Gastrocnemius medialis (tissue), 4 donors: ENCODE results near the gene ADTRP.

Experiments used
- CTCF ChIP-seq, 5 experiments: fragments of 450-650 bp in 3 of 5; fragments of 200-600 bp in 2 of 5; sonication (generic) in 2 of 5; IDR thresholded peaks in 4 of 5; conservative IDR thresholded peaks in 1 of 5; 1 replicate in 4 of 5; 2 replicates in 1 of 5; pipeline ENCODE4 v1.5.1; 2016 to 2019; ENCODE audit warnings: antibody characterized with exemption in 5 of 5, mild to moderate bottlenecking in 3 of 5, moderate library complexity in 3 of 5
- POLR2A ChIP-seq, 2 donors: fragments of 450-650 bp; IDR thresholded peaks; one replicate each; pipeline ENCODE4 v1.6.1; 2017; ENCODE audit warnings: antibody characterized with exemption in 2 of 2, mild to moderate bottlenecking in 2 of 2, moderate library complexity in 2 of 2

DNA sequence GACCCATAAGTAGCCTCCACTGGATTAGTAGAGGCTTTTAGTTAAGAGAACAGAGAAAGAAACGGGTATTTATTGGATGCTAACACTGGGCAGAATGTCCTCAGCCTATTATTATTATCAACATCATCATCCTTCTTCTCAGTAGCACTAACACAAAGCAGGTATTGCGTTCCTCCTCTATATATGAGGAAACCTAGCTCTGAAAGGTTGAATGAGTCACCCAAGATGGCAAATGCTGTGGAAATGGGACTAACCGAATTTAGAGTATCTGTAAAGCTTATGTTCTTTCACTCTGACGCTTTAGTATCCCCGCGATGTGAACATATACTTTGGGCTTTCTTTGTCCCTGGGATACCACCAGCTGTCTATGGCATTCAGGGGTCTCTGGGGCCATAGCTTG, 77.0 kb downstream of the ADTRP start:
- TF ChIP-seq CTCF (IDR thresholded peaks at IDR 0.05 in 4 of 5, conservative IDR thresholded peaks at IDR 0.05 in 1 of 5) (no peak), POLR2A (IDR thresholded peaks at IDR 0.05) (no peak)
